H1 (cell line): ENCODE measurements around the gene ASPG. TPM values are rescaled to one million over a fixed set of nuclear protein-coding genes. Genes with fewer than 3 reads are reported as not detected.

Source experiments
- ATF3 ChIP-seq: IDR thresholded peaks from 2 replicates; pipeline ENCODE4 v1.6.1; 2011; ENCODE audit warnings: low read depth, mild to moderate bottlenecking, low read length; ENCODE audit not compliant: insufficient read depth
- KDM1A ChIP-seq: fragments of 200-600, 300-600 bp; sonication (generic); IDR thresholded peaks from 2 replicates; pipeline ENCODE4 v1.7.1; 2016; ENCODE audit warnings: mild to moderate bottlenecking, low read length, borderline replicate concordance
- TBP ChIP-seq: IDR thresholded peaks from 2 replicates; pipeline ENCODE4 v1.6.1; 2011; ENCODE audit warnings: low read depth, low read length, improper control_type of control experiment
- polyA plus RNA-seq, 7 experiments: library from polyadenylated mRNA; depleted of rRNA in 3 of 7; stranded (reverse) in 5 of 7; unstranded in 2 of 7; fragments of >200 nt in 5 of 7; fragments of 200-250 nt in 2 of 7; gene quantifications; 1 replicate in 5 of 7; 2 replicates in 1 of 7; 4 replicates in 1 of 7; pipeline versions ENCODE4 v1.2.1 to v1.2.3, GENCODE V29; 2011 to 2013; ENCODE audit warnings: missing spikeins in 2 of 7, mixed read lengths in 2 of 7
- total RNA-seq: library from RNA; stranded (reverse); fragmentation: NEBNext Ultra II Directional; extraction: Animal tissue kit (Norgen Biotek cat#: 25700); gene quantifications from 2 replicates; pipeline ENCODE4 v1.2.1, GENCODE V29; 2021

The ASPG gene
- total and polyA plus RNA-seq, 2 of the 8 experiments (the other 6 are each of a cell fraction or from before 2014, with no cell fraction given) = 0.34 to 0.59 TPM

- TF ChIP-seq TBP (no peak), ATF3 (no peak), KDM1A (no peak)
Observed at GRCh38 chr14:104072586-104072985, 12.9 kb upstream of the ASPG start (continued).
